ENCODE measurements around the gene KCNH6. TPM values are rescaled to one million over a fixed set of nuclear protein-coding genes. Genes with fewer than 3 reads are reported as not detected.

KCNH6 gene
- total RNA-seq, 1 donor from 2014 or later, result not detected

- FAIRE-seq, result no peak
These were observed 66.5 kb downstream of the KCNH6 start for GRCh38 chr17:63589646-63590045.

DNA sequence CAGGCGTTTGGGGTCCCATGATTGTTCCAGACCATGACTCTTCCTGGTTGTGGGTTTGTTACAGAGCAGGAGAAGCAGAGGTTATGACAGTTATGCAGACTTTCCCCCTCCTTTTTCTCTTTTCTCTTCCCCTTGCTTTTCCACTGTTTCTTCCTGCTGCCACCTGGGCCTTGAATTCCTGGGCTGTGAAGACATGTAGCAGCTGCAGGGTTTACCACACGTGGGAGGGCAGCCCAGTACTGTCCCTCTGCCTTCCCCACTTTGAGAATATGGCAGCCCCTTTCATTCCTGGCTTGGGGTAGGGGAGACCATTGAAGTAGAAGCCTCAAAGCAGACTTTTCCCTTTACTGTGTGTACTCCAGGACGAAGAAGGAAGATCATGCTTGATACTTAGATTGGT is 69.6 kb downstream of the KCNH6 start:
- no peak for FAIRE-seq

More at GRCh38 chr17:63589646-63590045, 66.5 kb downstream of the KCNH6 start:
- DNase-seq (ENCODE audit: low spot score in 2 of 2), result no peak

DNA sequence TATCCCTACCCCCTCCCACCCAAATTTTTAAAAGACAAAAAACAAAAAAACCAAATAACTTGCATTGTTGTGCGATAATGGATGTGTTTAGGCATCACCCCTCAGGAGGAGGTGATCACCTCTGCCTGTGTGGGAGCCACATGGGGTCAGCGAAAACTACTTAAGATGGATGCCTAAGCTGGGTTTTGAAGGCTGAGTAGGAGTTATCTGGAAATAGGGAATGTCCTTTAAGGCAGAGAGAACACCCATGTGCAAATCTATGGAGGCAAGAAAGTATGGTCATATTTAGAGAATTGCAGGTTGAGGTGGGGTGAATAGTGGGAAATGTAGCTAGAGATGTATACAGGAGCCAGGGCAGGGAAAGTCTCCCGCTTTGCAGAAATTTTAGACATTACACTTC is 72.0 kb downstream of the KCNH6 start:
- no peak for FAIRE-seq
- DNase-seq (ENCODE audit: low spot score in 2 of 2), result no peak

More for the DNA sequence above, 69.6 kb downstream of the KCNH6 start:
- no peak for DNase-seq (ENCODE audit: low spot score in 2 of 2)

Small RNA genes within 50 kb of the gene (small RNA-seq; reads per million reads assigned to genes)
- not detected for gene RNU6-288P

Other genes with a start within 250 kb of the KCNH6 start
- gene CYB561, start 77.1 kb upstream of the KCNH6 start, total RNA-seq, result 15.9 TPM
- gene ACE, start 46.3 kb upstream of the KCNH6 start, total RNA-seq, result 4.5 TPM
- gene DCAF7, start 27.1 kb downstream of the KCNH6 start, total RNA-seq, result 26.1 TPM
- 6.1 TPM for gene TACO1, start 77.5 kb downstream of the KCNH6 start, total RNA-seq
- 17.1 TPM for gene MAP3K3, start 99.1 kb downstream of the KCNH6 start, total RNA-seq
- 19.2 TPM for gene LIMD2, start 176.8 kb downstream of the KCNH6 start, total RNA-seq
- gene STRADA, start 218.4 kb downstream of the KCNH6 start, total RNA-seq, result 19.6 TPM